Stimulated activated CD8-positive, alpha-beta memory T cell treated with anti-CD3 and anti-CD28 coated beads, Interleukin-4, amount 100 ng/mL, for 4 hours (primary cell): Measurements from ENCODE around the gene RAI1.

Experiments used
- DNase-seq, 2 donors: peaks; one replicate each; pipeline ENCODE4 v3.0.0-alpha.2; 2020; ENCODE audit warnings: low read depth in 2 of 2, low spot score in 1 of 2

RAI1 gene

GRCh38 chr17:17762744-17763105 lies 81.5 kb downstream of the RAI1 start:
- DNase-seq: no peak

- no peak for DNase-seq
These were observed 81.9 kb downstream of the RAI1 start for GRCh38 chr17:17763136-17763535.

- no peak for DNase-seq
These were observed 82.5 kb downstream of the RAI1 start for GRCh38 chr17:17763734-17764133.

GRCh38 chr17:17765359-17766076 lies 84.3 kb downstream of the RAI1 start:
- no peak for DNase-seq

GRCh38 chr17:17766077-17766743 lies 85.0 kb downstream of the RAI1 start:
- no peak for DNase-seq

GRCh38 chr17:17766744-17767120 lies 85.5 kb downstream of the RAI1 start:
- no peak for DNase-seq

GRCh38 chr17:17767154-17767869 lies 86.1 kb downstream of the RAI1 start:
- no peak for DNase-seq

- no peak for DNase-seq
These were observed 86.7 kb downstream of the RAI1 start for GRCh38 chr17:17767887-17768418.

- no peak for DNase-seq
These were observed 87.3 kb downstream of the RAI1 start for GRCh38 chr17:17768424-17769088.

- DNase-seq: no peak
These were observed 88.8 kb downstream of the RAI1 start for GRCh38 chr17:17769869-17770631.

GRCh38 chr17:17770632-17771044 lies 89.4 kb downstream of the RAI1 start:
- no peak for DNase-seq

- no peak for DNase-seq
These were observed 90.4 kb downstream of the RAI1 start for GRCh38 chr17:17771498-17772201.

- DNase-seq: no peak
These were observed 91.0 kb downstream of the RAI1 start for GRCh38 chr17:17772231-17772630.

GRCh38 chr17:17774009-17774881 lies 93.0 kb downstream of the RAI1 start:
- DNase-seq: no peak

GRCh38 chr17:17776889-17777288 lies 95.6 kb downstream of the RAI1 start:
- no peak for DNase-seq

GRCh38 chr17:17778308-17779014 lies 97.2 kb downstream of the RAI1 start:
- DNase-seq: no peak

- DNase-seq: no peak
These were observed 97.9 kb downstream of the RAI1 start for GRCh38 chr17:17779015-17779611.

- no peak for DNase-seq
These were observed 99.8 kb downstream of the RAI1 start for GRCh38 chr17:17780922-17781590.
